GM18507 (cell line): ENCODE data around the gene ZNF609.
A peak's percentile ranks its signal among the peaks of the same experiment; 100 is the strongest.

Experiments
- DNase-seq: peaks from one replicate; pipeline ENCODE4 v3.0.0; 2011; ENCODE audit warnings: low read depth; ENCODE audit not compliant: insufficient read length; ENCODE audit errors: extremely low spot score
- FAIRE-seq: peaks from 2 replicates; lab custom pipeline; 2011; peaks lifted over from hg19 to GRCh38; lab: Jason Lieb, UNC

The ZNF609 gene

GRCh38 chr15:64528871-64529270 lies 68.5 kb downstream of the ZNF609 start:
- FAIRE-seq (no peak), DNase-seq (no peak)

GRCh38 chr15:64530472-64530871 lies 70.1 kb downstream of the ZNF609 start:
- FAIRE-seq (no peak), DNase-seq (no peak)

- no peak for DNase-seq
- FAIRE-seq, result no peak
Observed at GRCh38 chr15:64530918-64531317, 70.5 kb downstream of the ZNF609 start.

GRCh38 chr15:64532521-64533315 lies 72.3 kb downstream of the ZNF609 start:
- FAIRE-seq (no peak), DNase-seq (no peak)

GRCh38 chr15:64535460-64536243 lies 75.3 kb downstream of the ZNF609 start:
- FAIRE-seq, result peak; percentile 26
- DNase-seq, result no peak

GRCh38 chr15:64536244-64536836 lies 76.0 kb downstream of the ZNF609 start:
- FAIRE-seq, result no peak
- DNase-seq, result no peak

- DNase-seq, result no peak
- no peak for FAIRE-seq
Observed at GRCh38 chr15:64542091-64542490, 81.7 kb downstream of the ZNF609 start.

GRCh38 chr15:64544450-64544849 lies 84.1 kb downstream of the ZNF609 start:
- no peak for FAIRE-seq
- no peak for DNase-seq

GRCh38 chr15:64547275-64547674 lies 86.9 kb downstream of the ZNF609 start:
- DNase-seq (no peak), FAIRE-seq (no peak)

GRCh38 chr15:64548235-64548634 lies 87.9 kb downstream of the ZNF609 start:
- DNase-seq (no peak), FAIRE-seq (no peak)

- FAIRE-seq (no peak), DNase-seq (no peak)
Observed at GRCh38 chr15:64549860-64550259, 89.5 kb downstream of the ZNF609 start.

GRCh38 chr15:64552281-64552948 lies 92.0 kb downstream of the ZNF609 start:
- no peak for FAIRE-seq
- DNase-seq, result no peak

- FAIRE-seq (peak; percentile 36), DNase-seq (no peak)
Observed at GRCh38 chr15:64558460-64559179, 98.2 kb downstream of the ZNF609 start.

- FAIRE-seq, result no peak
- no peak for DNase-seq
Observed at GRCh38 chr15:64559243-64559642, 98.9 kb downstream of the ZNF609 start.

- FAIRE-seq, result no peak
Observed at GRCh38 chr15:64560501-64560900, 100.1 kb downstream of the ZNF609 start.

GRCh38 chr15:64560998-64561397 lies 100.6 kb downstream of the ZNF609 start:
- FAIRE-seq, result no peak

More at GRCh38 chr15:64560501-64560900, 100.1 kb downstream of the ZNF609 start:
- no peak for DNase-seq

GRCh38 chr15:64562003-64562640 lies 101.7 kb downstream of the ZNF609 start:
- FAIRE-seq, result no peak
- no peak for DNase-seq

More at GRCh38 chr15:64560998-64561397, 100.6 kb downstream of the ZNF609 start:
- no peak for DNase-seq

- FAIRE-seq, result no peak
- no peak for DNase-seq
Observed at GRCh38 chr15:64566102-64566501, 105.7 kb downstream of the ZNF609 start.
